T-helper 1 cell treated with Interleukin-12 subunit alpha and Interleukin-12 subunit beta and Interleukin-4 antibody, amounts not matched to agents 30 μg/mL and 1 μg/mL, for 36 hours (primary cell): ENCODE data around the gene ANK3.
"Not testable (repeated sequence)": the region's sequence is repeated elsewhere in the genome, so short reads cannot be mapped to it uniquely, and the experiment has no call there.

Experiments used
- H3K27ac Mint-ChIP-seq: one replicate; pipeline ENCODE4 v1.8.0; 2021; ENCODE audit warnings: mild to moderate bottlenecking, mixed read lengths
- H3K27me3 Mint-ChIP-seq: one replicate; pipeline ENCODE4 v1.8.0; 2021; ENCODE audit warnings: low read depth, mixed read lengths
- H3K36me3 Mint-ChIP-seq: one replicate; pipeline ENCODE4 v1.8.0; 2021; ENCODE audit warnings: low read depth, mixed read lengths
- H3K4me1 Mint-ChIP-seq: one replicate; pipeline ENCODE4 v1.8.0; 2021; ENCODE audit warnings: low read depth, mixed read lengths
- H3K4me3 Mint-ChIP-seq: one replicate; pipeline ENCODE4 v1.8.0; 2021; ENCODE audit warnings: mild to moderate bottlenecking, moderate library complexity, mixed read lengths
- H3K9me3 Mint-ChIP-seq: one replicate; pipeline ENCODE4 v1.8.0; 2021; ENCODE audit warnings: mixed read lengths

The ANK3 gene

DNA sequence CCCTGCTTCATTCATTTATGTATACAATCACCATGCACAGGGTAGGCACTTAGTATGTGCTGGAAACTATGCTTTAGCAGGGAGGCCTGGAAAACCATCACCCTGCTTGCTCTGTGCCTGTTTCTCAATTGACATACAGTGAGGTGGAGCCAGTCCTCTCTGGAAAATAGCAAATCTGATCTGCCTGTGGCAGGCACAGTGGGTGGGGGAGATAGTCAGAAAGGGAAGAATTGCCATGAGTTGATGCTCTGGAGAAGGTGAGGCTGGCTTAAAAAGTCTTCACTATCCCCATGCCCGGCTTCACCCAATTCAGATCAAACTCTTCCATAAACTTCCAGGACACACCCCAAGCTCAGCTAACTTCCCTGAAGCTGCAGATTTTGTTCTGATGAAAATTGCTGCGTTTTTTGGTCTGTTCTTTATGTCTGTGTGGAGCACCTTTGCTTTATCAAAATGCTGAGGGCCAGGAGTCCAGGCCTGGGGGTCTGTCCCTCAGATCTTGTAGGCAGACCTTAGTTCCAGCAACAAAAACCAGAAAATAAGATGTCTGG lies 84.8 kb downstream of the ANK3 start:
- H3K9me3 Mint-ChIP-seq = no peaks in the 10 kb centered on the region
- no peak overlapping the region for H3K27ac Mint-ChIP-seq
- H3K36me3 Mint-ChIP-seq = peaks cover 2% of the 10 kb centered on the region
- no peak overlapping the region for H3K4me3 Mint-ChIP-seq
- no peaks in the 10 kb centered on the region for H3K27me3 Mint-ChIP-seq
- H3K4me1 Mint-ChIP-seq = no peaks in the 10 kb centered on the region

DNA sequence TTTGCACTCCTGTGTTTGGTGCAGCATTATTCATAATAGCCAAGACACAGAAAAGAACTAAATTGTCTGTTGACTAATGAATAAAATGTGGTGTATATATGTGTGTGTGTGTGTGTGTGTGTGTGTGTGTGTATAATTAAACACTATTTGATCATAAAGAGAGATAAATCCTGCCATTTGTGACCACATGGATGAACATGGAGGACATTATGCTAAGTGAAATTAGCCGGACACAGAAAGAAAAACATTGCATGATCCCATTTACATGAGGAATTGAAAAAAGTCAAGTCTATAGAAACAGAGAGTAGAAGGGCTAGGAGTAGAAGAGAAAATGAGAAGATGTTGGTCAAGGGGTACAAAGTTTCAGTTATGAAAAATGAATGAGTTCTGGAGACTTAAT lies 85.9 kb downstream of the ANK3 start:
- H3K4me3 Mint-ChIP-seq = no peak overlapping the region
- H3K36me3 Mint-ChIP-seq = no peaks in the 10 kb centered on the region
- H3K4me1 Mint-ChIP-seq = no peaks in the 10 kb centered on the region
- H3K27ac Mint-ChIP-seq = no peak overlapping the region
- H3K27me3 Mint-ChIP-seq = no peaks in the 10 kb centered on the region
- no peaks in the 10 kb centered on the region for H3K9me3 Mint-ChIP-seq

DNA sequence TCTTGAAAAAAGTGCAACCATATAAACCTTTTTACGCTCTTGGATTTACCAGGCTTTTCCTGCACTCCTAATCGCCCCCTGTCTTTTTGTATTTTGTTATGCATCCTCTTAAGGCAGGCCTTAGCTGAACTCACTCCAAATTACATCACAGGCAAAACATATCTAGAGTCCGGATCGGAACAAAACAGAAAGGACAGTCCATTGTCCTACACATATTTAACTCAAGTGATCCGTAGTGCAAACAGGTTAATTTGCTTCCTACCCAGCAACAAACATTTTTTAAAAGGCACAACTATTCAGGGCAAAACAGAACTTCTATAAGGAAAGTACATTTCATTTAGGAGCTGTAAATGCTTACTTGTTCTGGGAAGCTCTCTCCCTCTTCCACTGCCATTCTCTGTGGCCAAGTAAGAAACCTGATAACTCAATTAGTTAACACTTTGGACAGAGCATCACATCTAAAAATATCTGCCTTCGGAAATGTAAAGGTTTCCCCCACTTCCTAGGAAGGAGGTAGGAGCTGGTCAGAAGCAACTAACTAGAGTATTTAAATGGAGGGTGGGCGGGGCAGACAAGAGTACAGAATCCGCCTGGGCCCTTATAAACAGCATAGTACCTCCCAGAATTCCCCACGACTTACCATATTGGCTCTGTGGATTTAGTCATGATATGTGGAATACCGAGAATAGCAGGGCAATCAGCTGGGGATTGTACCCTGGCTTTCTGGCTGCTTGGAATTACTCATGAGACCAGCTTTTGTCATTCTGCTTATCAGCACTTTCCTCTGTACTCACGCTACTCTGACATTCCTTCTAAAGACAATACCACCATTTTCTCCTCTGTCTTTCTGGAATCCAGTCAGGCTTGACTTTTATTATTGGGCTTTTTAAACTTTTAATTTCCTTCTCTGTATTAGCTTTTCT lies 89.5 kb downstream of the ANK3 start:
- H3K4me3 Mint-ChIP-seq = no peak overlapping the region
- H3K36me3 Mint-ChIP-seq = no peaks in the 10 kb centered on the region
- H3K9me3 Mint-ChIP-seq = no peaks in the 10 kb centered on the region
- H3K27me3 Mint-ChIP-seq = no peaks in the 10 kb centered on the region
- H3K4me1 Mint-ChIP-seq = no peaks in the 10 kb centered on the region
- H3K27ac Mint-ChIP-seq = no peak overlapping the region

DNA sequence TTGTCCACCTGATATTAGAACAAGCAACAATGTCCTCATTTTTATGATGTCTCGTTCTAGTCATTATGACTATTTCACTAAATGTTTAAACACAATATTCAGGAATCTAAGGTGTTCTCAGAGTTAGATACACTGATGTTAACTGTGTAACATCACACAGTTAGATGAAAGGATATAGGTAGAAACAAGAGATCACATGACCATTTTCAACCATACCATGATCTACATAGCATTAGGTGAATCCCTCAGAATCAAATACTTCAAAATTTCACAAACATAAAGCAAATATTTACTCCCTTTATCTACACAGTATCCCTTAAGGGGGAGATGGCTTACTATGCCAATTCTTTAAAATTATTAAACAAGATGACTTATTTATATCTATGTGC lies 90.3 kb downstream of the ANK3 start:
- H3K4me3 Mint-ChIP-seq = no peak overlapping the region
- no peaks in the 10 kb centered on the region for H3K36me3 Mint-ChIP-seq
- H3K9me3 Mint-ChIP-seq = no peaks in the 10 kb centered on the region
- H3K4me1 Mint-ChIP-seq = no peaks in the 10 kb centered on the region
- no peak overlapping the region for H3K27ac Mint-ChIP-seq
- no peaks in the 10 kb centered on the region for H3K27me3 Mint-ChIP-seq

DNA sequence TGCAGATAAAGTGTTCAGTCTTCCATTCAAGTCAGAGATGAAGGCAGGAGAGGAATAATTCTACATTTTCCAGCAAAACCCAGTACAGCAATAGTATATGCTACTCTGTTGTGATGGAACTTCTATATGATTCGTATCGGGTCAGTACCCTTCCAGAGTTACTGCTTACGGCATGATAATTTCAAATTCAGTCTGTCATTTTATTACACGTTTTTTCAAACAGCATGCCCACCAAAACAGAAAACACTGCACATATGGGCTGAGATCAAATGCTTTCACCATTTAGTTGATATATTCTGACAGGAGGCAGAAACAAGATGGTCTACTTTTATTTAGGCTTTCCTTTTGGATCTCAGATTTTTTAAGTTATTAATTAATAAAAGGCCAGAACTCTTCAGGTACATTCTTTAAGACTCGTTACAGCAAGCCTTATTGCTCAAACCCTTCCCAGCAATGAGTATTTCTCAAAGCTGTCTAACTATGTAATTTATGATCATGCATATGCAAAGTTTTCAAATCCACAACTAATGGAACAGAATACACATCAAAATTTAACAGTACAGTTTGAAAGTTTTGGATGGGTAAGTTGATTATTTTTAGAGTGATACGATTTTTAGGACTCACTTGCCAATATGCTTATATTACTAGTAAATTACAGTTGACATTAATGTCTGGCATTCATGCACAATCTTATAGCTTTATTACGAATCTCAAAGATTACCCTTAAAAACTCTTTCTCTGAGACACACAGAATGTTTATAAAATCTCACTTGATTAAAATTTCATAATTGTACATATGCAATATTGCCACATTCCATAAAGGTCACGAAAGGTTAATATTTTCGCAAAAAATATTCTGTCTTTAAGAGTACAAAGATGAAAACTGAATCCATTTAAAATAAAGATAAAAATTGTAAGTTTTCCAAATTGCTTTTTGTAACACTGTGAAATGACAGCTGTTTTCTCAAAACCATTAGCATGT lies 91.0 kb downstream of the ANK3 start:
- H3K4me1 Mint-ChIP-seq = no peaks in the 10 kb centered on the region
- H3K4me3 Mint-ChIP-seq = no peak overlapping the region
- no peak overlapping the region for H3K27ac Mint-ChIP-seq
- H3K9me3 Mint-ChIP-seq = no peaks in the 10 kb centered on the region
- no peaks in the 10 kb centered on the region for H3K27me3 Mint-ChIP-seq
- H3K36me3 Mint-ChIP-seq = no peaks in the 10 kb centered on the region

DNA sequence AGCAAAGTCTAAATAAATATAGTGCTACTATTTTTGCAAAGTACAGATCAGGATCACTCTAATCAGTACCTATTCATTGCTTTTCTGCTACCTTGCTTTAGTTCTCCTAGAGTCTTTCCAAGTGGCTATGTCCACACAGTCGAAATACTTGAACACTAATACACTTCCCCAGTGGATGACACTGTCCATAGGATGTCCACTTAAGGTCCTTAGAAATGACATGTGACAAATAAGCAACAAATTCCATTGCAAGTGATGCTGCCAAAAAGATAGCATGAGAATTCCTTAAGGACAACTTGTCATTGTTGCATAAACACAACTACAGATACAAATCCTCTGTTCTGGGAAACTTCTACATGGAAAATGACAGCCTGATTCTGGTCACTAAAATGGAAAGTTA lies 93.6 kb downstream of the ANK3 start:
- Mint-ChIP-seq H3K4me1 (peaks cover 4% of the 10 kb centered on the region), H3K27ac (no peak overlapping the region), H3K9me3 (no peaks in the 10 kb centered on the region), H3K4me3 (no peak overlapping the region), H3K36me3 (no peaks in the 10 kb centered on the region), H3K27me3 (no peaks in the 10 kb centered on the region)

DNA sequence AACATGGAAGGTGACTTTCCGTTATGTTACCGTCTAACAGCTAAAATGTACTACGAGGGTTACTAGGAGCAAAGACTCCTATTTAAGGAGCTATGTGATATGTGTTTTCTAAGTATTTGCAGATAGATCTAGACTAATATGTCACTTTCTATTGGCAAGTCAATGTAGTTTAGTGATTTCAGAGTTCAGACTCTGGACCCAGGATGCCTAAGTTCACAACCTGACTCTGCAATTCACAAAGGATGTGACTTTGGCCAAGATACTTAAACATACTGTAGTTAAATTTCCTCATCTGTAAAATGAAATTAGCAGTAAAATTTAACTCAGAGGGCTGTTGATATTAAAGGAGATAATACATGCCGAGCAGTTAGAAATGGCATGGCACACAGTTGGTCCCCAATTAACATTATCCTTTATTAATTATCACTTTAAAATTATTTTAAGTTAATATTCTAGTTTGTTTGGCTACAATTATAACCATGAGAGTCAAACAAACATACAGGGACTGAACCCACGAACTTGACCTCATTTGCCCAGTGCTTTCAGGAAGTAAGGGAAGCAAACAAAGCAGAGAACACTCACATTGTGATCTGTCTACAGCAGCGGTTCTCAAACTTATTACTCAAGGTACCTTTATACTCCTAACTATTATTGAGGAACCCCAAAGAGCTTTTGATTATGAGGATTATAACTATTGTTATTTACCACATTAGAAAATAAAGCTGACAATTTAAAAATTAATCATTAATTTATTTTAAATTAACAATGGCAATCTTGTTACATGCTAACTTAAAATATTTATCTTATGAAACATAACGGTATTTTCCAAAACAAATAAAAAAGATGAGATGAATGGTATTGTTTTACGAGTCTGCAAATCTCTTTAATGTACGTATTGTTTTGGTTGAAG lies 94.4 kb downstream of the ANK3 start:
- H3K4me1 Mint-ChIP-seq = peaks cover 4% of the 10 kb centered on the region
- H3K4me3 Mint-ChIP-seq = no peak overlapping the region
- no peaks in the 10 kb centered on the region for H3K27me3 Mint-ChIP-seq
- H3K9me3 Mint-ChIP-seq = no peaks in the 10 kb centered on the region
- no peaks in the 10 kb centered on the region for H3K36me3 Mint-ChIP-seq
- H3K27ac Mint-ChIP-seq = no peak overlapping the region

DNA sequence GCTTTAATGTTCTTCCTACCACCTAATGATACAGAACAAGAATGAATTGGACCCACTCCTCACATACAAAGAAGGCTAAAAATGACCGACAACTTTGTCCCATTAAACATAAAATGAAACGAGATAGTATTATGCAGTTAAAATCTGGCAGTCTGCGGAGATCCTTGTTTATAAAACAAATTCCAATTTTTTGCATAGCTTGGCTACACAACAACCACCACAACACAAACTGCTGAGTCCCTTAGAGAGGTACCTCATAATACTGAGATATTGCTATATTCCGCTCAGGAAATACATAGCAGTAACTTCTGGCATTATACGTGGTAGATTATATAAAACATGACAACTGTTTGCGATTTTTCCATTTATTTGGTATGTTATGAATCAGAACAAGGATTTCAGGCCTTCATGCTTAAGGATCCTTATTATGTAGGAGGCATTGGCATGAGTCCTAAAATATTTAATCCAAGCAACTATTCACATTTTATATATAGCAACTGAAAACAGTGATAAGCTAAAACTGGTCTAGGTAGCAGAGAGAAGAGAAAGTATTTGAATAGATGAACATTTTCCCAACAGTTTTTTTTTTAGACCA lies 96.0 kb downstream of the ANK3 start:
- no peak overlapping the region for H3K27ac Mint-ChIP-seq

DNA sequence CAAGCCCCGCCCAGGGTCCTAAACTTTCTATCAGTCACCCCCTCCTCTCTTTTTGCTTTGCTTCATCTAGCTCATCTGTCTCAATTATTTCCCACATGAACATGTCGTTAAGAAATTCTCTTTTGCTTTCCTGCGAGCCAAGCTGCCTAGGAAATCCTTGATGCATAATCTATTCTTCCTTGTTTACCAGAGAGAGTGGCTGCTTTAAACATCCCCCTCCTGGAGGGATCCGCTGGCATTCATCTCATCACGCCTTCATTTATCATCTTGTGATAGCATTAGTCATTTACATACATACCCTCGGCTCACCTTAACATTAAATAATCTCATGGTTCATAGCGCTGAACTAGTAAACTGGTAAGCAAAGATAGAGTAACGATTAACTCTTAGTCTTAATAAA lies 96.7 kb downstream of the ANK3 start:
- Mint-ChIP-seq H3K36me3 (no peaks in the 10 kb centered on the region), H3K27ac (no peak overlapping the region), H3K27me3 (no peaks in the 10 kb centered on the region), H3K9me3 (no peaks in the 10 kb centered on the region), H3K4me3 (no peak overlapping the region), H3K4me1 (peaks cover 8% of the 10 kb centered on the region)

More for the DNA sequence above, 96.0 kb downstream of the ANK3 start:
- H3K36me3 Mint-ChIP-seq = no peaks in the 10 kb centered on the region
- no peaks in the 10 kb centered on the region for H3K9me3 Mint-ChIP-seq
- H3K4me3 Mint-ChIP-seq = no peak overlapping the region
- no peaks in the 10 kb centered on the region for H3K27me3 Mint-ChIP-seq
- peaks cover 4% of the 10 kb centered on the region for H3K4me1 Mint-ChIP-seq

DNA sequence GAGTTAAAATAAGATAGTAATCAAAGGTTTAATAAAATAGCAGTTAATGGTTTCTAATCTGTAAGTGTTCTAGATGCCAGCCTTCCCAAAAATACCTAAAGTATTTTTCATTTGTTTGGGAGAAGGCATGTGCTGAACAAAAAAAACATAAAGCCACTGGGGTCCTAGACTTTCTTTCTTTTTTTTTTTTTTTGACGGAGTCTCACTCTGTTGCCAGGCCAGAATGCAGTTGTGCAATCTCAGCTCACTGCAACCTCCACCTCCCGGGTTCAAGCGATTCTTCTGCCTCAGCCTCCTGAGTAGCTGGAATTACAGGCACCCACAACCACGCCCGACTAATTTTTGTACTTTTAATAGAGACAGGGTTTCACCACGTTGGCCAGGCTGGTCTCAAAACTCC lies 97.1 kb downstream of the ANK3 start:
- H3K27me3 Mint-ChIP-seq, H3K36me3 Mint-ChIP-seq, H3K4me3 Mint-ChIP-seq, H3K9me3 Mint-ChIP-seq, H3K27ac Mint-ChIP-seq, H3K4me1 Mint-ChIP-seq: not testable (repeated sequence)

DNA sequence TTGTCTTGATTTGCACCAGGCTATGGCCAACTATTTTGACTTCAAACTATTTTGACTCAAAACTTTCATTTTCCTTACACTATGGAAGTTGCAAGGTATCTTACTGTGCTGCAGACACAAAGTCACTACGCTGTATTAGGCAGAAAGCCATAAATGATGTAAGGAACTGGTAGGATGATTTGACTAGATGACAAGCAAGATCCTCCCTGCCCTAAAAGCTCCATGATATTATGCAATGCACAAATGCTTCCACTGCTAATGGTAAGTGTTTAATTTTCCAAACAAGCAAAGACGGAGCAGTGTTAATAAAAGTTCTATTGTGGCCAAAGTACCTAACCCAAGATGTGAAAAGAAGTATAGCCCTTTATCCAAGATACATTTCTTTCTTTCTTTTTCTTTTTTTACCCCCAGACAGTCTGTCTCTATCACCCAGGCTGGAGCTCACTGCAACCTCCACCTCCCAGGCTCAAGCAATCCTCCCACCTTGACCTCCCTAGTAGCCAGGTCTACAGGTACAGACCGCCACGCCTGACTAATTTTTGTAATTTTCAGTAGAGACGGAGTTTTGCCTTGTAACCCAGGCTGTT lies 98.2 kb downstream of the ANK3 start:
- H3K4me3 Mint-ChIP-seq = no peak overlapping the region

DNA sequence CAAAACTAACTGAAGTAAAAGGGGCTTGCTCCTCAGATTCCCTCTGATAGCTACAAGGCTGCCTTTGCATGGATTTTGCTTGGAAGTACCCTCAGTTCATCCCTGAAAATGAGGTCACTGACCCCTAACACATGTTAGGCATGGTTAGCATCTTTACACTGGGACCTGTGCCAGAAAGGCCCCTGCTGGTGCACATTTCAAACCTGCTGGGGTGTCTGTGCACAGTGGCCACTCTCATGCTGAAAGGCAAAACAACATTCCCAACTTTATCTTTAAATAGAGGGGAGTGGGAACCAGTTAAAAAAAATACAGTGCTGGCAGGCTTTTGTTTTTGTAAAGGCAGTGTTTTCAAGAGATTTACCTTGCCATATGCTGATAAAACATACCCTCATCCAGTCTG lies 99.1 kb downstream of the ANK3 start:
- H3K27ac Mint-ChIP-seq = no peak overlapping the region
- H3K4me1 Mint-ChIP-seq = peaks cover 8% of the 10 kb centered on the region
- H3K27me3 Mint-ChIP-seq = no peaks in the 10 kb centered on the region
- H3K4me3 Mint-ChIP-seq = no peak overlapping the region
- H3K36me3 Mint-ChIP-seq = no peaks in the 10 kb centered on the region
- no peaks in the 10 kb centered on the region for H3K9me3 Mint-ChIP-seq

More for the DNA sequence above, 98.2 kb downstream of the ANK3 start:
- Mint-ChIP-seq H3K36me3 (no peaks in the 10 kb centered on the region), H3K4me1 (peaks cover 8% of the 10 kb centered on the region), H3K27ac (no peak overlapping the region), H3K27me3 (no peaks in the 10 kb centered on the region), H3K9me3 (no peaks in the 10 kb centered on the region)

DNA sequence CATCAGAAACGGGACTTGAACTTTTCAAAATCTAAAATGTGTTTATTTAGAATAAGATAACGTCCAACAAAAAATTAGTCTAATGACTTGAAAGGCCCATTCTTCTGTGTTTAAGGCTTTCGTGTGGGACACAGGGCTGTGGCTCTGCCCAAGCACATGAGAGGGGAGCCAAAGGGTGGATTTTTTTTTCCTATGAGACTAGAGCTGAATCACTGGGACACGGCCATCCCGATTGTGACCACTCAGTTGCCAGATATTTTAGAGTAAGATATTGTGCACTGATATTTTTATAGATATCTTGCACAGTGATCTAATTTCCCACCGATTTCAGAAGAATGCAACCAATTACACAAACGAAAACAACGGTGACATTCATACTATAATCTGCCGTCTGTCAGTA lies 99.9 kb downstream of the ANK3 start:
- Mint-ChIP-seq H3K27ac (no peak overlapping the region), H3K4me3 (no peak overlapping the region), H3K36me3 (no peaks in the 10 kb centered on the region)

More for the DNA sequence above, 99.9 kb downstream of the ANK3 start:
- Mint-ChIP-seq H3K9me3 (no peaks in the 10 kb centered on the region), H3K27me3 (no peaks in the 10 kb centered on the region), H3K4me1 (peaks cover 11% of the 10 kb centered on the region)
